B cell (primary cell): ENCODE data around the gene TRIM54. TPM values are rescaled to one million over a fixed set of nuclear protein-coding genes. Genes with fewer than 3 reads are reported as not detected.

ENCODE experiments used
- ATAC-seq: fragments of 200-7000 bp; cut with Tn5 transposase; one replicate; pipeline ENCODE4 v1.10.0; 2021; ENCODE audit warnings: low read depth, mild to moderate bottlenecking, moderate number of reproducible peaks, moderate library complexity
- CTCF ChIA-PET: fragments of 350-600 bp; sonication (Branson Sonifier 250); formaldehyde crosslinking; loops from one replicate; lab custom pipeline; 2021; ENCODE audit warnings: antibody characterized with exemption, inconsistent platforms; lab: Charles Lee
- POLR2A ChIA-PET: fragments of 350-600 bp; sonication (Branson Sonifier 250); formaldehyde crosslinking; loops from one replicate; lab custom pipeline; 2021; ENCODE audit warnings: antibody characterized with exemption; lab: Charles Lee
- DNase-seq: peaks from one replicate; pipeline ENCODE4 v3.0.0; 2013
- H2AFZ ChIP-seq: 2 replicates; pipeline ENCODE4 v1.6.1; 2012; ENCODE audit warnings: mild to moderate bottlenecking, low read depth, low read length; ENCODE audit not compliant: insufficient read depth, poor library complexity, severe bottlenecking
- H3K27ac ChIP-seq, 2 donors: 1 replicate in 1 of 2; 2 replicates in 1 of 2; pipeline ENCODE4 v1.5.1; 2012 to 2013; ENCODE audit warnings: low read length in 2 of 2, mild to moderate bottlenecking in 2 of 2, moderate library complexity in 1 of 2
- H3K27me3 ChIP-seq, 4 experiments: fragments of 200-600 bp in 1 of 4; sonication (generic) in 1 of 4; replicated peaks in 1 of 4; 1 replicate in 2 of 4; 2 replicates in 2 of 4; pipeline versions ENCODE4 v1.6.1 to v1.7.0; 2013 to 2016; ENCODE audit warnings: low read length in 3 of 4, mild to moderate bottlenecking in 2 of 4, mixed read lengths in 1 of 4, moderate library complexity in 1 of 4; ENCODE audit not compliant: insufficient read depth in 4 of 4, control insufficient read depth in 3 of 4; ENCODE audit errors: control extremely low read depth in 1 of 4
- H3K36me3 ChIP-seq, 2 experiments: replicated peaks in 1 of 2; 1 replicate in 1 of 2; 2 replicates in 1 of 2; pipeline versions ENCODE4 v1.6.1 to v1.7.1; 2013; ENCODE audit warnings: low read length in 1 of 2; ENCODE audit not compliant: insufficient read depth in 2 of 2, control insufficient read depth in 1 of 2; ENCODE audit errors: control extremely low read depth in 1 of 2, extremely low read depth in 1 of 2
- H3K4me1 ChIP-seq, 2 donors: fragments of 200-600 bp in 1 of 2; sonication (generic) in 1 of 2; 1 replicate in 1 of 2; 2 replicates in 1 of 2; pipeline versions ENCODE4 v1.5.1 to v1.6.1; 2013 to 2017; ENCODE audit warnings: low read length in 2 of 2; ENCODE audit not compliant: control insufficient read depth in 2 of 2, insufficient read depth in 2 of 2
- H3K4me2 ChIP-seq: replicated peaks from 2 replicates; pipeline ENCODE3; 2012; ENCODE audit warnings: mild to moderate bottlenecking, low read depth, low read length; ENCODE audit not compliant: poor library complexity, severe bottlenecking
- H3K4me3 ChIP-seq, 5 experiments: fragments of 200-600 bp in 1 of 5; sonication (generic) in 1 of 5; 1 replicate in 3 of 5; 2 replicates in 2 of 5; pipeline versions ENCODE4 v1.5.1 to v1.7.0; 2011 to 2016; ENCODE audit warnings: low read length in 4 of 5, mild to moderate bottlenecking in 4 of 5, low read depth in 2 of 5, control low read depth in 1 of 5, moderate library complexity in 1 of 5; ENCODE audit not compliant: insufficient read depth in 1 of 5; ENCODE audit errors: control extremely low read depth in 1 of 5, extremely low read depth in 1 of 5
- H3K79me2 ChIP-seq: fragments of 200-600 bp; sonication (generic); one replicate; pipeline ENCODE4 v1.6.0; 2016; ENCODE audit warnings: low read length; ENCODE audit not compliant: control insufficient read depth, insufficient read depth
- H3K9ac ChIP-seq: fragments of 200-600 bp; sonication (generic); 2 replicates; pipeline ENCODE4 v1.6.1; 2017; ENCODE audit warnings: mild to moderate bottlenecking, low read length, moderate library complexity
- H3K9me3 ChIP-seq, 3 donors: one replicate each; pipeline versions ENCODE4 v1.6.1 to v1.7.1; 2013; ENCODE audit warnings: low read length in 2 of 3; ENCODE audit not compliant: control insufficient read depth in 2 of 3, insufficient read depth in 1 of 3; ENCODE audit errors: control extremely low read depth in 1 of 3
- H4K20me1 ChIP-seq: 2 replicates; pipeline ENCODE4 v1.6.0; 2012; ENCODE audit warnings: mild to moderate bottlenecking, low read length; ENCODE audit not compliant: insufficient read depth, control insufficient read depth, poor library complexity, severe bottlenecking
- H3K27ac Mint-ChIP-seq: one replicate; pipeline ENCODE4 v1.8.0; 2021; ENCODE audit warnings: mixed read lengths
- H3K27me3 Mint-ChIP-seq: one replicate; pipeline ENCODE4 v1.8.0; 2021; ENCODE audit warnings: mixed read lengths
- H3K4me1 Mint-ChIP-seq: one replicate; pipeline ENCODE4 v1.8.0; 2021; ENCODE audit warnings: mixed read lengths
- H3K4me3 Mint-ChIP-seq: one replicate; pipeline ENCODE4 v1.8.0; 2021; ENCODE audit warnings: mixed read lengths
- H3K9me3 Mint-ChIP-seq: one replicate; pipeline ENCODE4 v1.8.0; 2022; ENCODE audit warnings: mixed read lengths; ENCODE audit not compliant: insufficient read depth
- CTCF ChIP-seq: fragments of 200-600 bp; IDR thresholded peaks from one replicate; pipeline ENCODE4 v1.8.0; 2022; ENCODE audit warnings: antibody characterized with exemption, mild to moderate bottlenecking
- EZH2 ChIP-seq: IDR thresholded peaks from 2 replicates; pipeline ENCODE4 v1.6.1; 2012; ENCODE audit warnings: borderline replicate concordance, low read depth, mild to moderate bottlenecking, moderate library complexity, low read length; ENCODE audit not compliant: insufficient read depth, poor library complexity, severe bottlenecking
- WGBS: methylation state at CpG from one replicate; pipeline ENCODE4 v1.1.5; 2013; ENCODE audit warnings: missing lambda C conversion rate; ENCODE audit not compliant: insufficient coverage; 5-methylcytosine and 5-hydroxymethylcytosine counted together
- intact Hi-C: fragments of 100-400 bp; cut with micrococcal nuclease; formaldehyde crosslinking; loops from one replicate; pipeline ENCODE4 v1.10.0; 2022
- polyA plus RNA-seq: library from polyadenylated mRNA; depleted of rRNA; stranded (reverse); fragments of >200 nt; gene quantifications from 2 replicates; pipeline ENCODE4 v1.2.3, GENCODE V29; 2012
- total RNA-seq, 2 donors: library from RNA; stranded (reverse); fragments of 120-200 nt in 1 of 2; gene quantifications; 1 replicate in 1 of 2; 2 replicates in 1 of 2; pipeline versions ENCODE4 v1.2.3 to v1.2.4, GENCODE V29; 2013 to 2022

Gene TRIM54
- total and polyA plus RNA-seq, 2 donors (not counting 1 experiment from before 2014, with no cell fraction given), result not detected

- Histone ChIP-seq H3K4me1 (no peaks in the 10 kb centered on the region), H3K36me3 (peaks cover 0 to 59% of the 10 kb centered on the region in 2 experiments), H3K27ac (no peak overlapping the region), H3K4me2 (no peak overlapping the region), H3K27me3 (no peaks in the 10 kb centered on the region), H3K9me3 (no peaks in the 10 kb centered on the region), H3K79me2 (no peaks in the 10 kb centered on the region), H2AFZ (no peak overlapping the region), H3K9ac (no peak overlapping the region), H3K4me3 (no peak overlapping the region), H4K20me1 (no peaks in the 10 kb centered on the region)
- H3K9me3 Mint-ChIP-seq, result no peaks in the 10 kb centered on the region
- intact Hi-C loops, result no loop called here
- no peak for DNase-seq
- WGBS, result 98% methylated on average over 10 of the region's 16 CpGs
- ChIA-PET POLR2A (no interaction called here), CTCF (interaction anchor here (1.0 kb wide), 1 partner anchor 59 kb away, joined by 3 read pairs; no protein-coding TSS in a partner anchor)
- no peak overlapping the region for H3K27ac Mint-ChIP-seq
- H3K4me3 Mint-ChIP-seq, result no peak overlapping the region
- TF ChIP-seq EZH2, result no peak
- ATAC-seq, result no peak
- H3K27me3 Mint-ChIP-seq, result peaks cover under 1% of the 10 kb centered on the region
- no peaks in the 10 kb centered on the region for H3K4me1 Mint-ChIP-seq
Observed at GRCh38 chr2:27242614-27242951, 39.6 kb upstream of the TRIM54 start.

DNA sequence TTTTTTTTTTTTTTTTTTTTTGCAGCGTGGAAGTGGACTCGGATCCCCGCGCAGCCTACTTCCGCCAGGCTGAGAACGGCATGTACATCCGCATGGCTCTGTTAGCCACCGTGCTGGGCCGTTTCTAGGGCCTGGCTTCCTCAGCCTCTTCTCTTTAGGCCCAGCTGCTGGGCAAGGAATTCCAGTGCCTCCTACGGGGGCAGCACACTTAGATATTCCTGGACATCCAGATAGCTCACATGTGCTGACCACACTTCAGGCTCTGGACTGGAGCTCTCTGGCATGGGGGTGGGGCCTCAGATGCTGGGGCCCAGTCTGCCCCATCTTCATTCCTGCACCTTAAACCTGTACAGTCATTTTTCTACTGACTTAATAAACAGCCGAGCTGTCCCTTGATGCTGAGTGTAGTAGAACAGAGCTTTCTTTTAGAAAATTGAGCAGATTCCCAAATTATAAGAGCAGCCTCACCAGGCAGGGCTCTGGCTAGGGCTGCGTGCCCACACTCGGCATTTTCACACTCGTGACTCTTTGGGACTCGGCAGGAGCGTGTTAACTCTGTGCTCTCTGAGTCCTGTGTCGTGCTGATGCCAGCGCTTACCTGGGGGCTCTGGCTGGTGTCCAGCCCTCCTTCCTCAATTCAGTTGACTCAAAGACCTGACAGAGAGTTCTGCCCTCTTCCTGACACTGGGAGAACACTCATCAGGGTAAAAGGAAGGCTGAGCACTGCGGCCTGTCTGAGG, 38.7 kb upstream of the TRIM54 start:
- no peaks in the 10 kb centered on the region for H3K79me2 ChIP-seq
- WGBS, result 98% methylated on average over 17 of the region's 19 CpGs
- DNase-seq (no peak), ATAC-seq (no peak)
- H3K9me3 Mint-ChIP-seq, result no peaks in the 10 kb centered on the region
- H3K4me3 Mint-ChIP-seq, result no peak overlapping the region
- H3K4me1 Mint-ChIP-seq, result no peaks in the 10 kb centered on the region
- no peak overlapping the region for H3K9ac ChIP-seq
- ChIA-PET POLR2A (interaction anchor here (0.7 kb wide), 1 partner anchor 32 kb away, joined by 15 read pairs; no protein-coding TSS in a partner anchor), CTCF (no interaction called here)
- intact Hi-C loops, result no loop called here
- no peak overlapping the region for H3K4me3 ChIP-seq
- H3K36me3 ChIP-seq, result peaks cover 0 to 49% of the 10 kb centered on the region in 2 experiments
- no peaks in the 10 kb centered on the region for H3K9me3 ChIP-seq
- H3K27me3 Mint-ChIP-seq, result peaks cover 5% of the 10 kb centered on the region
- no peak overlapping the region for H2AFZ ChIP-seq
- H3K27ac ChIP-seq, result no peak overlapping the region
- no peaks in the 10 kb centered on the region for H3K27me3 ChIP-seq
- H3K27ac Mint-ChIP-seq, result no peak overlapping the region
- H3K4me1 ChIP-seq, result no peaks in the 10 kb centered on the region
- no peaks in the 10 kb centered on the region for H4K20me1 ChIP-seq
- no peak for TF ChIP-seq EZH2
- no peak for TF ChIP-seq CTCF
- no peak overlapping the region for H3K4me2 ChIP-seq
